Stomach (tissue), 4 donors: ENCODE data around the gene TIMM17B.

Experiments used
- EP300 ChIP-seq: sonication (generic); formaldehyde crosslinking; IDR thresholded peaks from one replicate; pipeline ENCODE4 v1.6.1; 2017; ENCODE audit warnings: antibody characterized with exemption
- POLR2A ChIP-seq, 4 donors: fragments of 450-650 bp; IDR thresholded peaks; one replicate each; pipeline ENCODE4 v1.6.1; 2016; ENCODE audit warnings: antibody characterized with exemption in 4 of 4, control low read depth in 2 of 4, mild to moderate bottlenecking in 1 of 4, moderate library complexity in 1 of 4
- TF ChIP-seq, protein P1 (sequence below), 7 experiments: fragments of 450-650 bp in 4 of 7; fragments of 200-600 bp in 3 of 7; sonication (generic) in 3 of 7; IDR thresholded peaks; one replicate each; pipeline ENCODE4 v1.5.1; 2016 to 2019; ENCODE audit warnings: antibody characterized with exemption in 7 of 7, control low read depth in 2 of 7, mild to moderate bottlenecking in 1 of 7

DNA sequence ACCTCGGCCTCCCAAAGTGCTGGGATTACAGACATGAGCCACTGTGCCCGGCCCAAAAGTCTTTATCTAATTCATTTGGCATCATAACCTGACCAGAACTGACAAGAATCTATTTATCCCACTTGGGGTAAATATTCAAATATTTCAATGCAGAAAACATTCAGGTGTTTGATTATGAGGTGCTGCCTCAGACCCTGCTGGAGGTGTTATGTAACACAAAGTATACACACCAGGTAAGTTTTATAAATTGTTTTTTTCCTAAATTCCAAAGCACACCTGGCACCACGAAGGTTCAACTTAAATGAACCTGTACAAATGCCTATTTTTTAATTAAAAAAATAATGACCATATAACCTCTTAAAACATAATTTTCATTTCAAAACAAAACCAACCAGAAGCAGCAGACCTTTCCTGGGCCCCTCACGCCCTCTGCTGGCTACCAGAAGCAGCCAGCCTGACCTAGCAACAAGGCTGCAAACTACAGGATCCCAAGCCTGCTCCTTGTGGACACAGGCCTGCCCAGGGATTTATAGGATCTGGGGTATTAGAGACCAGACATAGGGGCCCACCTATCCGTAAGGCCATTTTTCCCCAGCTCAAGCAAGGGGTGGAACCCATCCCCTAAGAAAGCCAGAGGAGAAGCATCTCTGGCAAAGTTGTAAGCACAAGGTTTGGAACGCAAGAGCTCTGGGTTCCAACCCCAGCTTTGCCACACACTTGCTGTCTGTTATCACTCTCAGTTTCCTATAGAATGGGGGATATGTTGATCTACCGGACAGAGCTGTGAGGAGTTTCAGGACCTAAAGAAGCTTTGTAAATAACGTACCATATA, 48.2 kb upstream of the TIMM17B start:
- TF ChIP-seq EP300 (no peak), POLR2A (IDR thresholded peaks at IDR 0.05) (no peak)
- TF ChIP-seq, protein P1, sequence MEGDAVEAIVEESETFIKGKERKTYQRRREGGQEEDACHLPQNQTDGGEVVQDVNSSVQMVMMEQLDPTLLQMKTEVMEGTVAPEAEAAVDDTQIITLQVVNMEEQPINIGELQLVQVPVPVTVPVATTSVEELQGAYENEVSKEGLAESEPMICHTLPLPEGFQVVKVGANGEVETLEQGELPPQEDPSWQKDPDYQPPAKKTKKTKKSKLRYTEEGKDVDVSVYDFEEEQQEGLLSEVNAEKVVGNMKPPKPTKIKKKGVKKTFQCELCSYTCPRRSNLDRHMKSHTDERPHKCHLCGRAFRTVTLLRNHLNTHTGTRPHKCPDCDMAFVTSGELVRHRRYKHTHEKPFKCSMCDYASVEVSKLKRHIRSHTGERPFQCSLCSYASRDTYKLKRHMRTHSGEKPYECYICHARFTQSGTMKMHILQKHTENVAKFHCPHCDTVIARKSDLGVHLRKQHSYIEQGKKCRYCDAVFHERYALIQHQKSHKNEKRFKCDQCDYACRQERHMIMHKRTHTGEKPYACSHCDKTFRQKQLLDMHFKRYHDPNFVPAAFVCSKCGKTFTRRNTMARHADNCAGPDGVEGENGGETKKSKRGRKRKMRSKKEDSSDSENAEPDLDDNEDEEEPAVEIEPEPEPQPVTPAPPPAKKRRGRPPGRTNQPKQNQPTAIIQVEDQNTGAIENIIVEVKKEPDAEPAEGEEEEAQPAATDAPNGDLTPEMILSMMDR (IDR thresholded peaks at IDR 0.05) = peak in 5 of 7 experiments; percentile 22 to 71 (median 57)
